GM18909 (cell line): ENCODE data around the gene CLSTN1.
"Not testable (repeated sequence)": the region's sequence is repeated elsewhere in the genome, so short reads cannot be mapped to it uniquely, and the experiment has no call there.

ENCODE experiments used
- ATAC-seq: cut with Tn5 transposase; IDR thresholded peaks from one replicate; pipeline ENCODE4 v1.9.1; 2021; ENCODE audit warnings: mild to moderate bottlenecking; ENCODE audit not compliant: unreplicated experiment, poor library complexity

CLSTN1 gene

DNA sequence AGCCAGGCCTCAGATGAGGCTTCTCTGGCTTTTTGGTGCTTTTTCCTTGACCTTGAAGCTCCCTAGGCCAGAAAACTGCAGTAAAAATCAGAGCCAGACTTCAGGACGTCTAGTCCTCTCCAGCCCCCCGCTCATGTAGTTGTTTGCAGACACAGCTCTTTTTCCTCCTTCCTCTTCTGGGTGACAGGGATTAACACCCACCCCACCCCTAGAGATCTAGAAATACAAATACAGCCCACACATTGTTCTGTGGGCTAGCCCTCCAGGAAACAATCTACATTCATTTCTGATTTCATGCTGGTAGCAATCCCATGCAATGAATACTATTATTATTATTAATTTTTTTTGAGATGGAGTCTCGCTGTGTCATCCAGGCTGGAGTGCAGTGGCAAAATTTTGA, 9.9 kb upstream of the CLSTN1 start:
- ATAC-seq, result no peak

DNA sequence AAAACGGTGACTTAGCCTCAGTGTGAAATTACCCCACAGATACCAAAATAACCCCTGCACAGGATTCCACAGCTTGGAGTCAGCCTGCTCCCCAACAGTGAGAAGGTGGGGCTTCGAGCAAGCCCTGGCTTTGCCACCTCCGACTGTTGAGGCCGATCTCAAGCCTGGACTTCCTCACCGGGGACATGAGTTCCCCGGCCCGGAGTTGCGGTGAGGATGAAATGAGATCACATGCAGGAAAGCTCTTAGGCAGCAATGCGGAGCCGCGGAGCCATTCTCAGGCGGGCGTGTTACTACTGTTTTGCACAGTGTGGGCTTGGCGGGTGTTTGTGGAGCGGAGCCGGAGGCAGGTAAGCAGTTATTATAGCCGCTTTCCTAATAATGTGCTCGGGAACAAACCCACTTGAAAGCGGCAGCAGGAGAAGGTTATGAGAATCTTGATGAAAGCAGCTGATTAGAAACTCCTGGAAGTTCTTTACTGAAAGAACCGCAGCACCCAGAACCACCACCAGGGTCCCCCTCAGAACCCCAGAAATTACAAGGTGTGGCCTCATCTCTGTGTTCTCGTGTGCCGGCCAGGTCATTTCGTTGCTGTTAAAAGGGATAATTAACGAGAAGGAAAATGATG, 3.9 kb upstream of the CLSTN1 start:
- no peak for ATAC-seq

DNA sequence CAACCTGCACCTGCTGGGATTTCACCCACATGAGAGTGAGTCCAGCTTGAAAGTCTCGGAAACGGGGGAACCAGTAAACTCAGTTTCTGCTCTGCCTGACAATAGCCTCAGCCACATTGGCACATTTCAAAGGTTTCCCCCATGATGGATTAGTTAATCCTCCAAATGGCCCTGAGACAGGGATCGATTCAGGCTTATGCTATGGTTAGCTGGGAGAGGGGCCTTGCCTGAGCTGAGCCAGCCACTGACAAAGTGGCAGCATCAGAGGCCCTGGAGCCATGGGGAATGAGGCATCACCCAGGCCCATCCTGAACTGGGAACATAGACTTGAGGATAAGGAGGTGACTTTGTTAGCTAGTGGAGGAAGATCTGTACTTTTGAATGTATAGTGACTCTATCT, 2.9 kb upstream of the CLSTN1 start:
- ATAC-seq, result no peak

DNA sequence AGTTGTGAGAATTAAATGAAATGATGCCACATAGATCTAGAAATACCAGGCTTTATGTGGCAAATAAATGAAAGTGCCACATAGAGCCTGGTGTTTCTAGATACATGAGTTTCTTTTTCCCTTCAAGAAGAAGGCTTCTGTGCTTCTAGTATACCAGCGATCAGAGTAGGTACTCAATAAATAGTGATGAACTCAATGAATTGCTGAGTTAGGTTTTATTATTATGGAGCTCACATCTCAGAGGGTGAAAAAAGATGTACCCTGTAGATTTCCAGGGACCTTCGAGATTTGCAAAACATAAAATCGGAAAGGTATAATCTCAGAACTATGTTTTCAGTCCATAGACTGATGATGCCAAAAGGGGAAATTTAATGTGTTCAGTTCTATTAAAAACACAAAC, 2.3 kb upstream of the CLSTN1 start:
- ATAC-seq, result no peak

- ATAC-seq, result no peak
Observed at GRCh38 chr1:9825093-9826074, 1.6 kb upstream of the CLSTN1 start.

- ATAC-seq, result no peak
Observed at GRCh38 chr1:9824702-9825089, 931 bp upstream of the CLSTN1 start.

- ATAC-seq, result peak; percentile 33
Observed at GRCh38 chr1:9823693-9823942, 147 bp downstream of the CLSTN1 start.

- ATAC-seq, result no peak
Observed at GRCh38 chr1:9822897-9823692, 670 bp downstream of the CLSTN1 start.

- no peak for ATAC-seq
Observed at GRCh38 chr1:9822490-9822889, 1.3 kb downstream of the CLSTN1 start.

GRCh38 chr1:9821710-9822109, 2.1 kb downstream of the CLSTN1 start:
- ATAC-seq, result no peak

- ATAC-seq, result no peak
Observed at GRCh38 chr1:9820521-9820920, 3.2 kb downstream of the CLSTN1 start.

GRCh38 chr1:9817734-9818133, 6.0 kb downstream of the CLSTN1 start:
- ATAC-seq, result no peak

DNA sequence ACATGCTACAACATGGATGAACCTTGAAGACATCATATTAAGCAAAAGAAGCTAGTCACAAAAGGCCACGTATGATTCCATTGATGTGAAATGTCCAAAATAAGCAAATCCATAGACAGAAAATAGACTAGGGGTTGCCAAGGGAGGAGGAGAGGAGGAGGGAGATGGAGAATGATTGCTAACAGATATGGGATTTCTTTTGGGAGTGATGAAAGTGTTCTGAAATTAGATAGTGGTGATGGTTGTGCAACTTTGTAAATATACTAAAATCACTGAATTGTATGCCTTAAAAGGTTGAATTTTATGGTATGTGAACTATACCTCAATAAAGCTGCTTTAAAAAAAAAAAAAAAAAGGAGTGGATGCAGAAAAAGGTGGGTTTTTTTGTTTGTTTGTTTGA, 7.6 kb downstream of the CLSTN1 start:
- no peak for ATAC-seq

GRCh38 chr1:9815150-9815549, 8.6 kb downstream of the CLSTN1 start:
- ATAC-seq, result no peak

DNA sequence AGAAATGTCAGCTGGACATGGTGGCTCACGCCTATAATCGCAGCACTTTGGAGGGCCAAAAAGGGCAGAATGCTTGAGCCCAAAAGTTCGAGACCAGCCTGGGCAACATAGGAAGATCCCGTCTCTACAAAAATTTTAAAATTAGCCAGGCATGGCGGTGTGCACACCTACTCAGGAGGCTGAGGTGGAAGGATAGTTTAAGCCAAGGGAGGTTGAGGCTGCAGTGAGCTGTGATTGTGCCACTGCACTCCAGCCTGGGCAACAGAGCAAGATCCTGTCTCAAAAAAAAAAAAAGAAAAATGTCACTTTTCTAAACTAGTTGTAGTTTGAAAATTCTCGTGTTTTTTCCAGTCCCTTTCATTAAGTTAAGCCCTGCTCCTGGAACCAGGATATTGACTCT, 9.1 kb downstream of the CLSTN1 start:
- ATAC-seq, result no peak

GRCh38 chr1:9811239-9811966, 12.4 kb downstream of the CLSTN1 start:
- no peak for ATAC-seq

- no peak for ATAC-seq
Observed at GRCh38 chr1:9809100-9809510, 14.7 kb downstream of the CLSTN1 start.

GRCh38 chr1:9808459-9808858, 15.3 kb downstream of the CLSTN1 start:
- ATAC-seq, result no peak

GRCh38 chr1:9807541-9807940, 16.2 kb downstream of the CLSTN1 start:
- no peak for ATAC-seq

- not testable (repeated sequence) for ATAC-seq
Observed at GRCh38 chr1:9805972-9806371, 17.8 kb downstream of the CLSTN1 start.
